Fibroblast of the aortic adventitia (primary cell): ENCODE measurements around the gene RGS6. TPM values are rescaled to one million over a fixed set of nuclear protein-coding genes. Genes with fewer than 3 reads are reported as not detected.
A peak's percentile ranks its signal among the peaks of the same experiment; 100 is the strongest.

Experiments
- DNase-seq: peaks from one replicate; pipeline ENCODE4 v3.0.0-alpha.2; 2010; ENCODE audit warnings: low read depth
- H3K4me3 ChIP-seq: 2 replicates; pipeline ENCODE4 v1.5.1; 2011; ENCODE audit warnings: low read depth, mild to moderate bottlenecking, control low read depth, low read length, moderate library complexity
- CTCF ChIP-seq: IDR thresholded peaks from 2 replicates; pipeline ENCODE4 v1.5.1; 2011; ENCODE audit warnings: mild to moderate bottlenecking, low read length, control low read depth, inconsistent platforms; ENCODE audit not compliant: insufficient read depth
- total RNA-seq: library from RNA; depleted of rRNA; stranded (reverse); fragments of >200 nt; gene quantifications from 2 replicates; pipeline ENCODE4 v1.2.3, GENCODE V29; 2012; ENCODE audit warnings: low replicate concordance

The RGS6 gene
- total RNA-seq, 1 donor, result not detected

DNA sequence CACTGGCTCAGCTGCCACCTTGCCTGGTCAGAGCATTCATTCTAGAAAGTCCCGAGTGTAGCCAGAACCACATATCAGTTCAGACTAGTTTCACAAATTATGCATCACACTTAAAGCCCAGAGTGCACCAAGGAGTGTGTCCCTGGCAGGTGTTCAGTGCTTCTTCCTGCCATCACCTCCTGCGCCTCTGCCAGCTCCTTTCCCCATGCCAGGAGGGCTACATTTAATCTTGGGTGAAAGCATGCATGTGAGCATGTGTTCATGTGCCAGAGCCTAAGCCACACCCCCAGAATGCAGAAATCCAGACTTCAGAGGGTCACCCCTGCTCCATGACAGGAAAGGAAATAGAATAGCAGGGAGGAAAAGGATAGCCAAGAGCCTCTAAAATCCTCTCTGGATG lies 580.1 kb downstream of the RGS6 start:
- H3K4me3 ChIP-seq, result no peak overlapping the region
- DNase-seq, result no peak
- no peak for TF ChIP-seq CTCF

DNA sequence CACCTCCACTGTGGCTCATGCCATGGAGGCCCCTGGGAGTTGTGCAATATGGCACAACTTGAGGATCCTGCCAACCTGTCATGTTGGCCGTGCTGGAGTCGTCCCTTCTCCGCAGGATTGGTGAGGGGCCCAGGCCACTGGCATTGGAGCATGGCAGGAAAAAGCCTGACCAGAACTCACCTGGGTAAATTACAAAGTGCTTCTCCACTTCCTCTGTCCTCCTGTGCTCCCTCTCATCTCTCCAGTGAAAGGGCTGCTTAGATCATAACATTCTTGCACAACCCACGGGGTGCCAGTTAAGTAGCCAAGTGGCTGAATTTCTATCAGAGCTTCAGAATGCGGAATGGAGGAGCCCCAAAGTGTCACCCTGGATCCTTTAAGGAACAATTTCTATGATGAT lies 580.7 kb downstream of the RGS6 start:
- no peak for TF ChIP-seq CTCF
- DNase-seq, result no peak
- H3K4me3 ChIP-seq, result no peak overlapping the region

DNA sequence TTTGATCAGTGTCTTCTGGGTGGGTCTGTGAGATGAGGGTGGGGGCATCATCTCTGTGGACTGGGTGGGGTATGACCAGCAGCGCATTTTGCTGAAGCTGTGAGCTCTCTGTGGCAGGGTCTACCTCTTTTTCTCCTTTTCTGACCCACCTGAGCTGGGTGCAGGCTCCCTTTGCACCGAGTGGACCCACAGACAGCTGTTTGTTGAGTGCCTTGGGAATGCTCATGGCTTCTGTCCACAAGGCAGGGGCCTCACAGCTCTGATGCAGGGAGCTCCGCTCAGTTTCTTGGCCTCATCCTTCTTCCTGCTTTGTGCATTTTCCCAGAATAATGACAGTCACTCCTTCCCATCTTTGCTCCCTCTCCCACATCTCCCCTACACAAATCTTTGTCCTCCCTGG lies 581.1 kb downstream of the RGS6 start:
- DNase-seq, result no peak
- TF ChIP-seq CTCF, result no peak

GRCh38 chr14:72513965-72514659 lies 581.9 kb downstream of the RGS6 start:
- H3K4me3 ChIP-seq, result no peak overlapping the region
- peak; percentile 76 for DNase-seq
- peak; percentile 84 for TF ChIP-seq CTCF

More for the DNA sequence above, 581.1 kb downstream of the RGS6 start:
- no peak overlapping the region for H3K4me3 ChIP-seq

- TF ChIP-seq CTCF, result no peak
- no peak overlapping the region for H3K4me3 ChIP-seq
- DNase-seq, result no peak
Observed at GRCh38 chr14:72514660-72515025, 582.4 kb downstream of the RGS6 start.

GRCh38 chr14:72515779-72516770 lies 583.8 kb downstream of the RGS6 start:
- H3K4me3 ChIP-seq, result no peak overlapping the region
- peak; percentile 30 for TF ChIP-seq CTCF
- DNase-seq, result peak; percentile 48
